LNCaP clone FGC (cell line): ENCODE results near the gene RBP5.
A peak's percentile ranks its signal among the peaks of the same experiment; 100 is the strongest.
"Not testable (repeated sequence)": the region's sequence is repeated elsewhere in the genome, so short reads cannot be mapped to it uniquely, and the experiment has no call there.

ENCODE experiments used
- DNase-seq: peaks from one replicate; pipeline ENCODE4 v3.0.0-alpha.2; 2011; ENCODE audit warnings: low read depth
- H3K4me3 ChIP-seq: 2 replicates; pipeline ENCODE4 v1.5.1; 2011; ENCODE audit warnings: mild to moderate bottlenecking, low read depth, low read length, control low read depth
- CTCF ChIP-seq: IDR thresholded peaks from 2 replicates; pipeline ENCODE4 v1.5.1; 2012; ENCODE audit warnings: mild to moderate bottlenecking; ENCODE audit not compliant: control insufficient read depth, insufficient read depth; ENCODE audit errors: extremely low read depth

Gene RBP5

GRCh38 chr12:7110661-7111060 lies 18.0 kb downstream of the RBP5 start:
- H3K4me3 ChIP-seq = no peak overlapping the region
- no peak for DNase-seq
- TF ChIP-seq CTCF = no peak

- no peak overlapping the region for H3K4me3 ChIP-seq
- no peak for TF ChIP-seq CTCF
- DNase-seq = no peak
Measured at GRCh38 chr12:7109572-7109920, 19.1 kb downstream of the RBP5 start.

- peak; percentile 94 for TF ChIP-seq CTCF
- peak; percentile 52 for DNase-seq
- H3K4me3 ChIP-seq = peak within 1 kb of the TSS; percentile 83
Measured at GRCh38 chr12:7108796-7109571, 19.7 kb downstream of the RBP5 start, which contains the start of gene C1RL. C1RL (minus strand) TSS chr12:7109214; CDS start chr12:7109180, 34 bp downstream.

GRCh38 chr12:7108003-7108795 lies 20.5 kb downstream of the RBP5 start:
- H3K4me3 ChIP-seq = peak overlapping the region; percentile 83
- DNase-seq = no peak
- no peak for TF ChIP-seq CTCF

GRCh38 chr12:7107636-7108002 lies 21.1 kb downstream of the RBP5 start:
- peak overlapping the region; percentile 83 for H3K4me3 ChIP-seq
- no peak for TF ChIP-seq CTCF
- no peak for DNase-seq

- not testable (repeated sequence) for DNase-seq, H3K4me3 ChIP-seq
Measured at GRCh38 chr12:7107181-7107580, 21.5 kb downstream of the RBP5 start.

GRCh38 chr12:7106082-7106481 lies 22.6 kb downstream of the RBP5 start:
- no peak overlapping the region for H3K4me3 ChIP-seq
- TF ChIP-seq CTCF = no peak
- no peak for DNase-seq
